Measurements from ENCODE around the gene ABL1.

The ABL1 gene

GRCh38 chr9:130935648-130936271, 100.7 kb downstream of the ABL1 start:
- Histone ChIP-seq H2BK15ac (ENCODE audit: low read depth, poor library complexity, severe bottlenecking) (no peak overlapping the region), H3K27me3 (ENCODE audit: control insufficient read depth in 1 of 2, insufficient read depth in 1 of 2, low read length in 2 of 2) (peaks cover 7 to 32% of the 10 kb centered on the region in 2 experiments), H3K14ac (ENCODE audit: low read length in 2 of 2) (peak overlapping the region in 1 of 2 experiments; percentile 13), H2BK5ac (ENCODE audit: low read depth, low read length, poor library complexity, severe bottlenecking) (no peak overlapping the region), H2BK120ac (ENCODE audit: low read depth, low read length) (no peak overlapping the region), H3K23ac (ENCODE audit: low read length in 2 of 2) (no peak overlapping the region), H3K9me3 (ENCODE audit: control insufficient read depth, low read length) (no peaks in the 10 kb centered on the region), H2AFZ (ENCODE audit: low read depth, low read length) (no peak overlapping the region), H3K4me2 (ENCODE audit: low read length, poor library complexity, severe bottlenecking) (no peak overlapping the region), H3K27ac (ENCODE audit: low read length, poor library complexity, severe bottlenecking) (peak overlapping the region; percentile 8), H3K4ac (ENCODE audit: low read depth in 1 of 2, low read length in 2 of 2) (no peak overlapping the region), H3K4me1 (ENCODE audit: control insufficient read depth, insufficient read depth, low read depth, low read length) (peaks cover 57% of the 10 kb centered on the region), H2BK12ac (ENCODE audit: low read length in 2 of 2) (no peak overlapping the region), H3K36me3 (ENCODE audit: control insufficient read depth in 1 of 2, insufficient read depth in 2 of 2, low read depth in 1 of 2, low read length in 2 of 2) (no peaks in the 10 kb centered on the region), H3K18ac (ENCODE audit: low read depth in 1 of 2, low read length in 2 of 2) (peak overlapping the region in 1 of 2 experiments; percentile 6), H3K4me3 (ENCODE audit: insufficient read depth in 1 of 2, low read depth in 1 of 2, low read length in 2 of 2) (no peak overlapping the region), H3K9ac (ENCODE audit: low read length) (no peak overlapping the region), H3K79me1 (replicated peaks; ENCODE audit: low read length, poor library complexity, severe bottlenecking) (no peaks in the 10 kb centered on the region), H4K91ac (ENCODE audit: low read length) (no peak overlapping the region), H4K8ac (ENCODE audit: low read length) (no peak overlapping the region), H2AK5ac (ENCODE audit: low read length, severe bottlenecking) (no peak overlapping the region)
- 85% methylated on average over 13 of the region's 13 CpGs for WGBS
- DNase-seq = peak; percentile 29

GRCh38 chr9:130936285-130937117, 101.4 kb downstream of the ABL1 start:
- Histone ChIP-seq H2BK12ac (ENCODE audit: low read length in 2 of 2) (peak overlapping the region in 1 of 2 experiments; percentile 16), H2BK15ac (ENCODE audit: low read depth, poor library complexity, severe bottlenecking) (no peak overlapping the region), H3K79me1 (replicated peaks; ENCODE audit: low read length, poor library complexity, severe bottlenecking) (no peaks in the 10 kb centered on the region), H2AFZ (ENCODE audit: low read depth, low read length) (no peak overlapping the region), H3K23ac (ENCODE audit: low read length in 2 of 2) (no peak overlapping the region), H4K8ac (ENCODE audit: low read length) (peak overlapping the region; percentile 3), H3K27ac (ENCODE audit: low read length, poor library complexity, severe bottlenecking) (peak overlapping the region; percentile 8), H3K9ac (ENCODE audit: low read length) (no peak overlapping the region), H4K91ac (ENCODE audit: low read length) (no peak overlapping the region), H3K14ac (ENCODE audit: low read length in 2 of 2) (no peak overlapping the region), H2BK5ac (ENCODE audit: low read depth, low read length, poor library complexity, severe bottlenecking) (no peak overlapping the region), H2AK5ac (ENCODE audit: low read length, severe bottlenecking) (no peak overlapping the region), H2BK120ac (ENCODE audit: low read depth, low read length) (no peak overlapping the region), H3K4me2 (ENCODE audit: low read length, poor library complexity, severe bottlenecking) (no peak overlapping the region), H3K4me1 (ENCODE audit: control insufficient read depth, insufficient read depth, low read depth, low read length) (peaks cover 57% of the 10 kb centered on the region), H3K27me3 (ENCODE audit: control insufficient read depth in 1 of 2, insufficient read depth in 1 of 2, low read length in 2 of 2) (peaks cover 14 to 40% of the 10 kb centered on the region in 2 experiments), H3K4me3 (ENCODE audit: insufficient read depth in 1 of 2, low read depth in 1 of 2, low read length in 2 of 2) (no peak overlapping the region), H3K9me3 (ENCODE audit: control insufficient read depth, low read length) (no peaks in the 10 kb centered on the region), H3K4ac (ENCODE audit: low read depth in 1 of 2, low read length in 2 of 2) (no peak overlapping the region), H3K36me3 (ENCODE audit: control insufficient read depth in 1 of 2, insufficient read depth in 2 of 2, low read depth in 1 of 2, low read length in 2 of 2) (no peaks in the 10 kb centered on the region), H3K18ac (ENCODE audit: low read depth in 1 of 2, low read length in 2 of 2) (peak overlapping the region in 1 of 2 experiments; percentile 29)
- peak; percentile 78 for DNase-seq
- WGBS = 35% methylated on average over 12 of the region's 12 CpGs

All from mesenchymal stem cell (in vitro differentiated cells and primary cell).